Body of pancreas (tissue), 4 donors: Measurements from ENCODE around the gene CDH6. TPM values are rescaled to one million over a fixed set of nuclear protein-coding genes. Genes with fewer than 3 reads are reported as not detected.

ENCODE experiments used
- ATAC-seq: fragments of 150-250 bp; one replicate; pipeline ENCODE4 v1.9.1; 2016
- DNase-seq, 4 donors: peaks; one replicate each; pipeline ENCODE4 v3.0.0-alpha.2; 2019
- H3K27ac ChIP-seq, 4 donors: fragments of 200-600 bp; sonication (generic); 1 replicate in 3 of 4; 2 replicates in 1 of 4; pipeline versions ENCODE4 v1.5.1 to v1.6.1; 2016 to 2019; ENCODE audit warnings: mild to moderate bottlenecking in 1 of 4, mixed read lengths in 1 of 4, moderate library complexity in 1 of 4
- H3K27me3 ChIP-seq, 2 donors: fragments of 200-600 bp; sonication (generic); one replicate each; pipeline ENCODE4 v1.6.0; 2016; ENCODE audit warnings: mild to moderate bottlenecking in 1 of 2
- H3K36me3 ChIP-seq, 2 donors: fragments of 200-600 bp; sonication (generic); replicated peaks in 1 of 2; 2 replicates each; pipeline ENCODE4 v1.5.1; 2016; ENCODE audit warnings: low read depth in 2 of 2; ENCODE audit not compliant: insufficient read depth in 1 of 2
- H3K4me1 ChIP-seq: fragments of 200-600 bp; sonication (generic); one replicate; pipeline ENCODE4 v1.6.0; 2016
- H3K4me3 ChIP-seq, 2 donors: fragments of 200-600 bp; sonication (generic); 1 replicate in 1 of 2; 2 replicates in 1 of 2; pipeline ENCODE4 v1.5.1; 2016 to 2019
- H3K9me3 ChIP-seq, 3 donors: fragments of 200-600 bp; sonication (generic); 1 replicate in 2 of 3; 2 replicates in 1 of 3; pipeline ENCODE4 v1.5.1; 2016
- POLR2A ChIP-seq, 3 donors: fragments of 450-650 bp; IDR thresholded peaks; one replicate each; pipeline ENCODE4 v1.6.1; 2016; ENCODE audit warnings: antibody characterized with exemption in 3 of 3, mild to moderate bottlenecking in 2 of 3
- WGBS, 2 donors: methylation state at CpG; one replicate each; pipeline ENCODE4 v1.1.5; 2017; 5-methylcytosine and 5-hydroxymethylcytosine counted together
- intact Hi-C: fragments of 100-400 bp; cut with DNase I; formaldehyde crosslinking; loops from one replicate; pipeline ENCODE4 v1.15.1; 2023
- total RNA-seq, 2 donors: library from RNA; depleted of rRNA; stranded (reverse); fragments of >200 nt; gene quantifications; one replicate each; pipeline ENCODE4 v1.1.0, GENCODE V29; 2016
- TF ChIP-seq, protein P1 (sequence below), 7 experiments: fragments of 450-650 bp in 4 of 7; fragments of 200-600 bp in 3 of 7; sonication (generic) in 3 of 7; IDR thresholded peaks; one replicate each; pipeline ENCODE4 v1.5.1; 2016 to 2019; ENCODE audit warnings: antibody characterized with exemption in 7 of 7

CDH6 gene
- total RNA-seq, result under 1 TPM; 0.78 to 0.99 TPM

DNA sequence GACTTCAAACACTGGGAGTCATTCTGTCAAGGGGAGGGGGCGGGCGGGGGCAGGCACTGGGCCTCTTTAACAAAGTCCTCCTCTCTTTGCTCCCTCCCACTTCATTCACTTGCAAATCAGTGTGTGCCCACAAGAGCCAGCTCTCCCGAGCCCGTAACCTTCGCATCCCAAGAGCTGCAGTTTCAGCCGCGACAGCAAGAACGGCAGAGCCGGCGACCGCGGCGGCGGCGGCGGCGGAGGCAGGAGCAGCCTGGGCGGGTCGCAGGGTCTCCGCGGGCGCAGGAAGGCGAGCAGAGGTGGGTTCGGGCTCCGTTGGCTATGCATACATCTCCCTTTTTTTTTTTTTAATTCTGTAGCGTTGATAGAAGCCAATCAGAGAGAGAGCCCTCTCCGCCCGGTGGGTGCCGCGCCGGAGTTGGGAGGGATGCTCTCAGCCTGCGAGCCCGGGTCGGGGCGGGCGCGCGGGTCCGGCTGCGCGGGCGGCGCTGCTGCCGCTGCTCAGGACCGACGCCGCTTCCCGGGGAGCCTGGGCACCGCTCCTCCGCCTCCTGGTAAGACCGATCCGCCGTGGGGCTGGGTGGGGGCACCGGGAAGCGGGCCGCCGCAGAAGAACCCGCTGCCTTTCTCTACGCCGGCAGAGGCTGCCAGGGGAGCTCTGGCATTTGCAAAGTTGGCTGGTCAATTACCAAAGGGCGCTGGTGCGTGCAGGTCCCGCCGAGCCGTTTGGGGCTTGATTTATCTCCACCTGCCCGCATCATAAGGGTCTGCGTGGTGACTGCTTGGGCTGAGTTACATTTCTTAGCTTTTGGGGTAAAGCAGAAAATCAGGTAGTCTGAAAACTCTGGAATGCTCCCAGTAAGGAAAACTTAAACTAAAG, at the start of gene CDH6:
Gene CDH6, plus strand, starts transcription at position 96 of the 877 bp plus-strand sequence. CDS start 73,788 bp downstream, outside the sequence.
- TF ChIP-seq, protein P1, sequence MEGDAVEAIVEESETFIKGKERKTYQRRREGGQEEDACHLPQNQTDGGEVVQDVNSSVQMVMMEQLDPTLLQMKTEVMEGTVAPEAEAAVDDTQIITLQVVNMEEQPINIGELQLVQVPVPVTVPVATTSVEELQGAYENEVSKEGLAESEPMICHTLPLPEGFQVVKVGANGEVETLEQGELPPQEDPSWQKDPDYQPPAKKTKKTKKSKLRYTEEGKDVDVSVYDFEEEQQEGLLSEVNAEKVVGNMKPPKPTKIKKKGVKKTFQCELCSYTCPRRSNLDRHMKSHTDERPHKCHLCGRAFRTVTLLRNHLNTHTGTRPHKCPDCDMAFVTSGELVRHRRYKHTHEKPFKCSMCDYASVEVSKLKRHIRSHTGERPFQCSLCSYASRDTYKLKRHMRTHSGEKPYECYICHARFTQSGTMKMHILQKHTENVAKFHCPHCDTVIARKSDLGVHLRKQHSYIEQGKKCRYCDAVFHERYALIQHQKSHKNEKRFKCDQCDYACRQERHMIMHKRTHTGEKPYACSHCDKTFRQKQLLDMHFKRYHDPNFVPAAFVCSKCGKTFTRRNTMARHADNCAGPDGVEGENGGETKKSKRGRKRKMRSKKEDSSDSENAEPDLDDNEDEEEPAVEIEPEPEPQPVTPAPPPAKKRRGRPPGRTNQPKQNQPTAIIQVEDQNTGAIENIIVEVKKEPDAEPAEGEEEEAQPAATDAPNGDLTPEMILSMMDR (IDR thresholded peaks at IDR 0.05), result no peak
- Histone ChIP-seq H3K27me3 (no peaks in the 10 kb centered on the region), H3K9me3 (no peaks in the 10 kb centered on the region), H3K4me3 (no peak within 1 kb of the TSS), H3K36me3 (no peaks in the 10 kb centered on the region), H3K4me1 (peaks cover 23% of the 10 kb centered on the region), H3K27ac (no peak within 1 kb of the TSS)
- ATAC-seq (peak; percentile 45), DNase-seq (peak in 3 of 4 donors; percentile 11 to 25 (median 21))
- intact Hi-C loops, result no loop called here
- WGBS, 2 donors, result 1 to 3% methylated on average over 31 to 66 of the region's 67 CpGs

DNA sequence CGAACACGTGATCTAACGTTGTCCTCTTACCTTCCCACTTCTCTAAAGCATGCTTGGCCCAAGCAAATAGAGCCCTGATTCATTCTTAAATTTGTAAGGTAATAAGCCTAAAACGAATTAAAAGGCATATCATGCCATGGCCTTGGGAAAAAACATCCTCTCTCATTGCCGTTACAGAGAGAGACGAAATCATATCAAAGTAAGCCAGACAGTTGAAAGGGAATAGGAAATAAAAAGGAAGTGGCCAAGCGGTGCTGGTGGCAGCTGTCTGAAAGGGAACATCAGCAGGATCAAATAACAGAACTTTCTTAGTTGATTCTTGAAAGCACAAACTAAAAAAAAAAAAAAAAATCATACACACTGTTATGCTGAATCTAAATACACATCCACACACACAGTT, 49.1 kb upstream of the CDH6 start:
- no peaks in the 10 kb centered on the region for H3K27me3 ChIP-seq
- intact Hi-C loops, result no loop called here
- H3K36me3 ChIP-seq, result no peaks in the 10 kb centered on the region
- no peaks in the 10 kb centered on the region for H3K9me3 ChIP-seq
- no peak for ATAC-seq
- 40 to 53% methylated on average over 7 of the region's 7 CpGs for WGBS, 2 donors
- TF ChIP-seq, protein P1 (IDR thresholded peaks at IDR 0.05), result no peak
- no peak for TF ChIP-seq POLR2A (IDR thresholded peaks at IDR 0.05)
- no peak overlapping the region for H3K4me3 ChIP-seq
- DNase-seq, result no peak
- no peaks in the 10 kb centered on the region for H3K4me1 ChIP-seq
- H3K27ac ChIP-seq, result no peak overlapping the region

DNA sequence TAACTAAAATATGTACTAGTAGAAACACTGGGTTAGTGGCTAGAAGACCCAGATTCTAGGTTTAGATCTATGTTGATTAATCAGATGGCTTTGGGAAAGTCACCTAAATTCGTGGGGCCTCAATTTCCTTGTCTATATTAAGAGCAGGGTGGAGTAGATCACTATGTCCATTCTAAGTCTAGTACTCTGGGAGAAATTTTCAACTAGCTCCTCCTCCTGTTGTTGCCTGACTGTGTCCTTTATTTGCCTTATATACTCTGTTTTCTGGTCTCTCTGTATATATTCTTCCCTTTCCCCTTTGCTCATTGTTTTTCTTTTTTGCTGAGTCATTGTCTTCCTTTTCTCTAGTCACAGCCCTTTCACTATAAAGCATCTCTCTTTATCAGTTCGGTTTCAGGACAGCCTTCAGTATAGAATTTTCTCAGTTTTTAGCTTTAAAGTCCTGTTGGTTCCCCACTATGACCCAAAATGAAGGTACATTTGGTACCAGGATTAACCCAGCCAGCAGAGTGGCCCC, 44.5 kb upstream of the CDH6 start:
- TF ChIP-seq, protein P1 (IDR thresholded peaks at IDR 0.05), result no peak
- TF ChIP-seq POLR2A (IDR thresholded peaks at IDR 0.05), result no peak
- Histone ChIP-seq H3K36me3 (no peaks in the 10 kb centered on the region), H3K4me3 (no peak overlapping the region), H3K4me1 (no peaks in the 10 kb centered on the region), H3K27me3 (no peaks in the 10 kb centered on the region), H3K27ac (no peak overlapping the region), H3K9me3 (no peaks in the 10 kb centered on the region)
- no peak for ATAC-seq
- DNase-seq, result no peak
- WGBS, 2 donors, result 34 to 38% methylated on average over 2 of the region's 2 CpGs
- intact Hi-C loops, result no loop called here

DNA sequence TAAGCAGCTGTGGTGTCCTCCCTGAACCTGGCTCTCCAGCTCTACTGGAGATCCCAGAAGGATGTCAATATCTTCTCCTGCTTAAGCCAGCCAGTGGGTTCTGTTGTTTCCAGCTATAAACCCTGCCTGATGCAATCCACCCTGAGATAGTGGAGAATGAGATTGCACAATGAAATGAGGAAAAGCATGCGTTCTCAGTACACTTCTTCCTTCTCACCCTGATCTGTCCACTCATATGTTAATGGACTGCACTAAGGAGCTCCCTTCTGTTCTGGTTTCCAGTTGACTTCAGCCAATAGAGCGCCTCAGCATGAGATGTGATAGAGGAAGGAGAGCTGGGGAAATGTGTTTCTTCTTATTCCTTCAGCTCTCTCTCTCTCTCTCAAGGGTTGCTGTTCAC, 40.0 kb upstream of the CDH6 start:
- H3K27me3 ChIP-seq, result no peaks in the 10 kb centered on the region

More for the DNA sequence above, 40.0 kb upstream of the CDH6 start:
- Histone ChIP-seq H3K27ac (no peak overlapping the region), H3K9me3 (no peaks in the 10 kb centered on the region), H3K36me3 (no peaks in the 10 kb centered on the region), H3K4me1 (no peaks in the 10 kb centered on the region), H3K4me3 (no peak overlapping the region)
- ATAC-seq (no peak), DNase-seq (no peak)
- WGBS, 2 donors, result 65 to 68% methylated on average over 2 of the region's 2 CpGs
- TF ChIP-seq, protein P1 (IDR thresholded peaks at IDR 0.05), result no peak
- no peak for TF ChIP-seq POLR2A (IDR thresholded peaks at IDR 0.05)
- intact Hi-C loops, result no loop called here
